Measurements from ENCODE around the gene CEP76.

- TF ChIP-seq CTCF (IDR thresholded peaks at IDR 0.05) (no peak), POLR2A (IDR thresholded peaks at IDR 0.05) (no peak)
Observed at GRCh38 chr18:12658426-12659138, 43.9 kb downstream of the CEP76 start.
